SK-N-SH treated with all-trans-retinoic acid at 6 μM for 48 hours (cell line): ENCODE results near the gene HOXA4.

Experiments
- ATAC-seq: fragments of 200-7000 bp; cut with Tn5 transposase; 3 replicates; pipeline ENCODE4 v1.9.1; 2020; ENCODE audit warnings: mild to moderate bottlenecking, moderate library complexity
- ARNTL ChIP-seq: fragments of 450-650 bp; formaldehyde crosslinking; IDR thresholded peaks from 2 replicates; pipeline ENCODE4 v1.5.0; 2020; ENCODE audit warnings: low read depth, mild to moderate bottlenecking, moderate library complexity, borderline replicate concordance
- BACH2 ChIP-seq: fragments of 250-450 bp; sonication (Bioruptor Pico); IDR thresholded peaks from 2 replicates; pipeline ENCODE4 v1.9.0; 2021; ENCODE audit warnings: mild to moderate bottlenecking, borderline replicate concordance
- CSDC2 ChIP-seq: fragments of 250-450 bp; sonication (Bioruptor Pico); IDR thresholded peaks from 2 replicates; pipeline ENCODE4 v1.5.0; 2020; ENCODE audit warnings: mild to moderate bottlenecking, moderate library complexity
- ESRRG ChIP-seq: fragments of 250-450 bp; sonication (Bioruptor Pico); IDR thresholded peaks from 2 replicates; pipeline ENCODE4 v1.6.1; 2021; ENCODE audit warnings: mild to moderate bottlenecking
- GLIS3 ChIP-seq: fragments of 250-450 bp; sonication (Bioruptor Pico); IDR thresholded peaks from 2 replicates; pipeline ENCODE4 v1.5.0; 2020; ENCODE audit warnings: mild to moderate bottlenecking, moderate library complexity
- ISL1 ChIP-seq: fragments of 250-450 bp; sonication (Bioruptor Pico); IDR thresholded peaks from 2 replicates; pipeline ENCODE4 v2.1.2; 2022; ENCODE audit warnings: mild to moderate bottlenecking, moderate library complexity
- OSR1 ChIP-seq: fragments of 250-450 bp; sonication (Bioruptor Pico); IDR thresholded peaks from 2 replicates; pipeline ENCODE4 v1.8.0; 2022; ENCODE audit warnings: moderate library complexity, mild to moderate bottlenecking, inconsistent platforms
- SNAI2 ChIP-seq: fragments of 250-450 bp; sonication (Bioruptor Pico); IDR thresholded peaks from 2 replicates; pipeline ENCODE4 v1.5.0; 2020; ENCODE audit warnings: mild to moderate bottlenecking, moderate library complexity
- TOX ChIP-seq: fragments of 250-450 bp; sonication (Bioruptor Pico); IDR thresholded peaks from 2 replicates; pipeline ENCODE4 v1.8.0; 2021; ENCODE audit warnings: mild to moderate bottlenecking, moderate library complexity, borderline replicate concordance
- ZFP3 ChIP-seq: fragments of 250-450 bp; sonication (Bioruptor Pico); IDR thresholded peaks from 2 replicates; pipeline ENCODE4 v1.5.0; 2020; ENCODE audit warnings: mild to moderate bottlenecking, moderate library complexity
- ZFP30 ChIP-seq: fragments of 450-650 bp; formaldehyde crosslinking; IDR thresholded peaks from 2 replicates; pipeline ENCODE4 v1.5.0; 2022; ENCODE audit warnings: mild to moderate bottlenecking, moderate library complexity
- ZNF565 ChIP-seq: fragments of 450-650 bp; formaldehyde crosslinking; conservative IDR thresholded peaks from 2 replicates; pipeline ENCODE4 v1.5.0; 2020; ENCODE audit warnings: low read depth, mild to moderate bottlenecking, moderate library complexity
- ZNF70 ChIP-seq: fragments of 450-650 bp; formaldehyde crosslinking; IDR thresholded peaks from 2 replicates; pipeline ENCODE4 v1.5.0; 2020; ENCODE audit warnings: mild to moderate bottlenecking, moderate library complexity
- TF ChIP-seq, protein P1 (sequence below): fragments of 250-450 bp; sonication (Bioruptor Pico); IDR thresholded peaks from 2 replicates; pipeline ENCODE4 v1.5.1; 2021; ENCODE audit warnings: mild to moderate bottlenecking, moderate library complexity
- TF ChIP-seq, protein P2 (sequence below): fragments of 250-450 bp; sonication (Bioruptor Pico); IDR thresholded peaks from 2 replicates; pipeline ENCODE4 v1.8.0; 2021; ENCODE audit warnings: low read depth, mild to moderate bottlenecking, moderate library complexity, borderline replicate concordance
- TF ChIP-seq, protein P3 (sequence below): fragments of 250-450 bp; sonication (Bioruptor Pico); IDR thresholded peaks from 2 replicates; pipeline ENCODE4 v1.5.0; 2020; ENCODE audit warnings: mild to moderate bottlenecking, moderate library complexity
- TF ChIP-seq, protein P4 (sequence below): fragments of 250-450 bp; sonication (Bioruptor Pico); IDR thresholded peaks from 2 replicates; pipeline ENCODE4 v1.5.1; 2020; ENCODE audit warnings: low read depth, mild to moderate bottlenecking, moderate library complexity
- TF ChIP-seq, protein P5 (sequence below): fragments of 250-450 bp; sonication (Bioruptor Pico); IDR thresholded peaks from 2 replicates; pipeline ENCODE4 v1.8.0; 2020; ENCODE audit warnings: mild to moderate bottlenecking, moderate library complexity, borderline replicate concordance

HOXA4 gene

DNA sequence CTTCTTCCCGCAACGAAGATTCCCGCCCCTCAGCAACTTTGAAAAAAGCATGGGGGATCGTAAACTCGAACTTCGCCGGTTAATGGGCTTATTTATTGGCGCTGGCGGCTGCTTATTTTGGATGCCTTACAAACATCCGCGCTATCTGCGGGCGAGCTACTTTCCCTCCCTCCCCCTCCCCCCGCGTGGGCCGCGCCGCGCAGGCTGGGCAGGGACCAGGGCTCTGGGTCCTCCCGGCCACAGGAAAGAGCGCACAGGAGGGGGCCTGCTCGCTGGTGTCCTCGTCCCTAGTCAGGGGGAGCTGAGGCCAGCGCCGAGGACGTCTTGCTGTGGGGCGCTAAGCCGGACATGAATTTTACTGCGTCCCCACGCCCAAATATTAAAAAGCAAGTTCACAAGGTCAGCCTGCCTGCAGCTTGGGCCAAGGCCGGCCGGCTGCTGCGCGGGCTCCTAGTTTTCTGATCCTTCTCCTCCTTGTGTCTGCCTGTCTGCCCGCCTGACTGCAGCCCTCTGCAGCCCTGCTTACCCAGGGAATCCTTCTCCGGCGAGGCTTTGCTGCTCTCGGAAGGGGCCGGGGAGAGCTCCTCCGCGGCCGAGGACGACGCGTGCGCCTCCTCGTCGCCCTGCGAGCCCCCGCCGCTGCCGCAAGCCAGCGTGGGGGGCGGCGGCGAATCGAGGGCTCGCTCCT lies 42.4 kb upstream of the HOXA4 start (continued):
- TF ChIP-seq, protein P1, sequence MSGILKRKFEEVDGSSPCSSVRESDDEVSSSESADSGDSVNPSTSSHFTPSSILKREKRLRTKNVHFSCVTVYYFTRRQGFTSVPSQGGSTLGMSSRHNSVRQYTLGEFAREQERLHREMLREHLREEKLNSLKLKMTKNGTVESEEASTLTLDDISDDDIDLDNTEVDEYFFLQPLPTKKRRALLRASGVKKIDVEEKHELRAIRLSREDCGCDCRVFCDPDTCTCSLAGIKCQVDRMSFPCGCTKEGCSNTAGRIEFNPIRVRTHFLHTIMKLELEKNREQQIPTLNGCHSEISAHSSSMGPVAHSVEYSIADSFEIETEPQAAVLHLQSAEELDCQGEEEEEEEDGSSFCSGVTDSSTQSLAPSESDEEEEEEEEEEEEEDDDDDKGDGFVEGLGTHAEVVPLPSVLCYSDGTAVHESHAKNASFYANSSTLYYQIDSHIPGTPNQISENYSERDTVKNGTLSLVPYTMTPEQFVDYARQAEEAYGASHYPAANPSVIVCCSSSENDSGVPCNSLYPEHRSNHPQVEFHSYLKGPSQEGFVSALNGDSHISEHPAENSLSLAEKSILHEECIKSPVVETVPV (CRISPR knock-in tag) = no peak
- TF ChIP-seq BACH2 (CRISPR knock-in tag) = no peak
- no peak for TF ChIP-seq GLIS3 (CRISPR knock-in tag)
- TF ChIP-seq ESRRG = no peak
- TF ChIP-seq ZFP30 (CRISPR knock-in tag) = no peak
- TF ChIP-seq ISL1 (CRISPR knock-in tag) = no peak

DNA sequence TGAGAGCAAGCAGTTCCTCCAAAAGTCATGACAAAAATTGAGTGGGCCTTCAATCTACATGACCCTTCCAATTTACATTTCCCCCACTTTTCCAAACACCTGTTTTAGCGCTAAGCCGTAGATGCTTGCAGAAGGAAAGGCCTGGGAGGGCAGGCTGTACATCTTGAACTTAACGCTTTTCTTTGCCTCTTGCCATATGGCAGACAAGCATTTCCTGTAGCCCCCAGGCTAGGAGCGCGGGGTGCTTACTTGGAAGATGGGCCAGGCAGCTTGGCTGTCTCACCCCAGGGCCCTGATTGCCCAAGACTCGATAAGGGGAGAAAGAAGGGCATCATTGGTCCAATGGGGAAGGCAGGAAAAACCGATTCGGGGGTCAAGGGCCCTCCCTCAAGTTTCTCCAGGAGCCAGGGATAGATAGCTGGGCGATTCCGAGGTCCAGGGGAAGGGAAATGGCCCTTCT lies 41.8 kb upstream of the HOXA4 start:
- ATAC-seq = no peak
- TF ChIP-seq, protein P1 (CRISPR knock-in tag) = no peak
- no peak for TF ChIP-seq BACH2 (CRISPR knock-in tag)
- TF ChIP-seq OSR1 (CRISPR knock-in tag) = no peak
- TF ChIP-seq ARNTL = no peak
- no peak for TF ChIP-seq ZFP3 (CRISPR knock-in tag)
- TF ChIP-seq ZNF70 (CRISPR knock-in tag) = no peak
- TF ChIP-seq, protein P2, sequence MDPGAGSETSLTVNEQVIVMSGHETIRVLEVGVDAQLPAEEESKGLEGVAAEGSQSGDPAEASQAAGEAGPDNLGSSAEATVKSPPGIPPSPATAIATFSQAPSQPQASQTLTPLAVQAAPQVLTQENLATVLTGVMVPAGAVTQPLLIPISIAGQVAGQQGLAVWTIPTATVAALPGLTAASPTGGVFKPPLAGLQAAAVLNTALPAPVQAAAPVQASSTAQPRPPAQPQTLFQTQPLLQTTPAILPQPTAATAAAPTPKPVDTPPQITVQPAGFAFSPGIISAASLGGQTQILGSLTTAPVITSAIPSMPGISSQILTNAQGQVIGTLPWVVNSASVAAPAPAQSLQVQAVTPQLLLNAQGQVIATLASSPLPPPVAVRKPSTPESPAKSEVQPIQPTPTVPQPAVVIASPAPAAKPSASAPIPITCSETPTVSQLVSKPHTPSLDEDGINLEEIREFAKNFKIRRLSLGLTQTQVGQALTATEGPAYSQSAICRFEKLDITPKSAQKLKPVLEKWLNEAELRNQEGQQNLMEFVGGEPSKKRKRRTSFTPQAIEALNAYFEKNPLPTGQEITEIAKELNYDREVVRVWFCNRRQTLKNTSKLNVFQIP (CRISPR knock-in tag) = no peak
- TF ChIP-seq, protein P3, sequence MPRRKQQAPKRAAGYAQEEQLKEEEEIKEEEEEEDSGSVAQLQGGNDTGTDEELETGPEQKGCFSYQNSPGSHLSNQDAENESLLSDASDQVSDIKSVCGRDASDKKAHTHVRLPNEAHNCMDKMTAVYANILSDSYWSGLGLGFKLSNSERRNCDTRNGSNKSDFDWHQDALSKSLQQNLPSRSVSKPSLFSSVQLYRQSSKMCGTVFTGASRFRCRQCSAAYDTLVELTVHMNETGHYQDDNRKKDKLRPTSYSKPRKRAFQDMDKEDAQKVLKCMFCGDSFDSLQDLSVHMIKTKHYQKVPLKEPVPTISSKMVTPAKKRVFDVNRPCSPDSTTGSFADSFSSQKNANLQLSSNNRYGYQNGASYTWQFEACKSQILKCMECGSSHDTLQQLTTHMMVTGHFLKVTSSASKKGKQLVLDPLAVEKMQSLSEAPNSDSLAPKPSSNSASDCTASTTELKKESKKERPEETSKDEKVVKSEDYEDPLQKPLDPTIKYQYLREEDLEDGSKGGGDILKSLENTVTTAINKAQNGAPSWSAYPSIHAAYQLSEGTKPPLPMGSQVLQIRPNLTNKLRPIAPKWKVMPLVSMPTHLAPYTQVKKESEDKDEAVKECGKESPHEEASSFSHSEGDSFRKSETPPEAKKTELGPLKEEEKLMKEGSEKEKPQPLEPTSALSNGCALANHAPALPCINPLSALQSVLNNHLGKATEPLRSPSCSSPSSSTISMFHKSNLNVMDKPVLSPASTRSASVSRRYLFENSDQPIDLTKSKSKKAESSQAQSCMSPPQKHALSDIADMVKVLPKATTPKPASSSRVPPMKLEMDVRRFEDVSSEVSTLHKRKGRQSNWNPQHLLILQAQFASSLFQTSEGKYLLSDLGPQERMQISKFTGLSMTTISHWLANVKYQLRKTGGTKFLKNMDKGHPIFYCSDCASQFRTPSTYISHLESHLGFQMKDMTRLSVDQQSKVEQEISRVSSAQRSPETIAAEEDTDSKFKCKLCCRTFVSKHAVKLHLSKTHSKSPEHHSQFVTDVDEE = no peak
- TF ChIP-seq ZNF565 (CRISPR knock-in tag) = no peak
- no peak for TF ChIP-seq TOX (CRISPR knock-in tag)
- TF ChIP-seq GLIS3 (CRISPR knock-in tag) = no peak
- TF ChIP-seq, protein P4, sequence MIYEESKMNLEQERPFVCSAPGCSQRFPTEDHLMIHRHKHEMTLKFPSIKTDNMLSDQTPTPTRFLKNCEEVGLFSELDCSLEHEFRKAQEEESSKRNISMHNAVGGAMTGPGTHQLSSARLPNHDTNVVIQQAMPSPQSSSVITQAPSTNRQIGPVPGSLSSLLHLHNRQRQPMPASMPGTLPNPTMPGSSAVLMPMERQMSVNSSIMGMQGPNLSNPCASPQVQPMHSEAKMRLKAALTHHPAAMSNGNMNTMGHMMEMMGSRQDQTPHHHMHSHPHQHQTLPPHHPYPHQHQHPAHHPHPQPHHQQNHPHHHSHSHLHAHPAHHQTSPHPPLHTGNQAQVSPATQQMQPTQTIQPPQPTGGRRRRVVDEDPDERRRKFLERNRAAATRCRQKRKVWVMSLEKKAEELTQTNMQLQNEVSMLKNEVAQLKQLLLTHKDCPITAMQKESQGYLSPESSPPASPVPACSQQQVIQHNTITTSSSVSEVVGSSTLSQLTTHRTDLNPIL (CRISPR knock-in tag) = no peak
- TF ChIP-seq, protein P5, sequence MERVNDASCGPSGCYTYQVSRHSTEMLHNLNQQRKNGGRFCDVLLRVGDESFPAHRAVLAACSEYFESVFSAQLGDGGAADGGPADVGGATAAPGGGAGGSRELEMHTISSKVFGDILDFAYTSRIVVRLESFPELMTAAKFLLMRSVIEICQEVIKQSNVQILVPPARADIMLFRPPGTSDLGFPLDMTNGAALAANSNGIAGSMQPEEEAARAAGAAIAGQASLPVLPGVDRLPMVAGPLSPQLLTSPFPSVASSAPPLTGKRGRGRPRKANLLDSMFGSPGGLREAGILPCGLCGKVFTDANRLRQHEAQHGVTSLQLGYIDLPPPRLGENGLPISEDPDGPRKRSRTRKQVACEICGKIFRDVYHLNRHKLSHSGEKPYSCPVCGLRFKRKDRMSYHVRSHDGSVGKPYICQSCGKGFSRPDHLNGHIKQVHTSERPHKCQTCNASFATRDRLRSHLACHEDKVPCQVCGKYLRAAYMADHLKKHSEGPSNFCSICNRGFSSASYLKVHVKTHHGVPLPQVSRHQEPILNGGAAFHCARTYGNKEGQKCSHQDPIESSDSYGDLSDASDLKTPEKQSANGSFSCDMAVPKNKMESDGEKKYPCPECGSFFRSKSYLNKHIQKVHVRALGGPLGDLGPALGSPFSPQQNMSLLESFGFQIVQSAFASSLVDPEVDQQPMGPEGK = no peak

DNA sequence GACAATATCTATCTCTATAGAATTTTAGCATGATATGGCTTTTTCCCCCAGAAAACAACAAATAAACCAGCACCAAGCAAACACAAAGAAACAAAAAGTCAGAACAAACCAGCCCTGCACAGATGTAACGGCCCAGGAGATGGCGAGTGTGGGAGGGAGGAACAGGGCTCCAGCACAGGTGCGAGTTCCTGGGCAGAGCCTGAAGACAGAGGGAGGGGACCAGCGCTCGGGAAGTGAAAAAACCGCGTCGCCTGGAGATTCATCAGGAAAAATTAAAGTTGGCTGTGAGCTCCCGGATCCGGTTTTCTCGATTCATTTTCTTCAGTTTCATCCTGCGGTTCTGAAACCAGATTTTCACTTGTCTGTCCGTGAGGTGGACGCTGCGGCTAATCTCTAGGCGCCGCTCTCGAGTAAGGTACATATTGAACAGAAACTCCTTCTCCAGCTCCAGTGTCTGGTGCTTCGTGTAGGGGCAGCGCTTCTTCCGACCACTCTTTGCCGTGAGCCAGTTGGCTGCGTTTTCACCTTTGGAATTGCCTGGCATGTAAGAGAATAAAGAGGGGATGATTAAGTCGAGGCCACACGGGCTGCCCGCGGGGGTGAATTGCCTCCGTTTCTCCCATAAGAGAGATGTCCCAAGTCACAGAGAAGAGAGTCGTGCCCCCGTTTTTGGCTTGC lies 41.2 kb upstream of the HOXA4 start:
- peak; percentile 18; the same call in 1 of the 3 replicates for ATAC-seq
- TF ChIP-seq SNAI2 (CRISPR knock-in tag) (no peak), TOX (CRISPR knock-in tag) (no peak), CSDC2 (CRISPR knock-in tag) (no peak), ZNF565 (CRISPR knock-in tag) (no peak), GLIS3 (CRISPR knock-in tag) (no peak), ARNTL (no peak), ZFP30 (CRISPR knock-in tag) (no peak)
- TF ChIP-seq, protein P3 = no peak
- TF ChIP-seq, protein P2 (CRISPR knock-in tag) = no peak
